GM19238 (cell line): ENCODE measurements around the gene TOP2A.

ENCODE experiments used
- DNase-seq: peaks from one replicate; pipeline ENCODE4 v3.0.0; 2011; ENCODE audit warnings: low spot score; ENCODE audit not compliant: insufficient read length

TOP2A gene

DNA sequence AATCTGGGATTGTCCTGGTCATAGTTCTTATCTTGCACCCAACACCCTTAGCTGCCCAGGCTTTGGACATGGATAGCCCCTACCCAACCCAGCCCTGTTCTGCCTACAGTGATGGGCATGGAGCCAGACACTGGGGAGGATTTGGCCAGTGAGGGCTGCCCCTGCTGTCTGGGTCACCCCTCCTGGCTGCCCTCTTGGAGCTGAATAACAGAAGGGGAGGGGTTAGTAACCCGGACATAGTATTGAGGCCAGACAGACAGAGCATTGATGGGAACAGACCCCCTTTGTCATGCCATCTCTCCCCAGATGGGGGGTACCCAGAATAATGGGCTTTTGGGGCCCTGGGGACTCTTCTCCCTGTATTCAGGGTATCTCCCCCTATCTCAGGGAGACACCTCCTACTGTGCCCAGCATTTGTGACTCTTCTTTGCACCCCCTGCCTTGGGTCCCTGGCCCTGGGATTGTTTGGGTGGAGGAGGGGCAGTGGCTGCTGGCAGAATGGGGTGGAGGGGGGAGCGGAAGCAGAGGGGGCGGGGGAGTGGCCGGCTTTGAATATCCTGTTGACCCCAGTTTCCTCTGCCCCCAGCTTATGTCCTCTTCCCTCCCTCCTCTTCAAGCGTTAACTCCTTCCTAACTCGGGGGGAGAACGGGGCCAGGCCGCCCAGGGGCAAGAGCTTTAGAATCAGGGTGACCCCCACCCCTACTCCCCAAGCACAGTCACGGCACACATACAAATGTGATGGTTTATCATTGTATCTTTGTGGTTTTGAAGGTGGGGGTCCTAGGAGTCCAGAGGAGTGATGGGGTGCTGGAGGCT lies 70.2 kb downstream of the TOP2A start:
- no peak for DNase-seq

DNA sequence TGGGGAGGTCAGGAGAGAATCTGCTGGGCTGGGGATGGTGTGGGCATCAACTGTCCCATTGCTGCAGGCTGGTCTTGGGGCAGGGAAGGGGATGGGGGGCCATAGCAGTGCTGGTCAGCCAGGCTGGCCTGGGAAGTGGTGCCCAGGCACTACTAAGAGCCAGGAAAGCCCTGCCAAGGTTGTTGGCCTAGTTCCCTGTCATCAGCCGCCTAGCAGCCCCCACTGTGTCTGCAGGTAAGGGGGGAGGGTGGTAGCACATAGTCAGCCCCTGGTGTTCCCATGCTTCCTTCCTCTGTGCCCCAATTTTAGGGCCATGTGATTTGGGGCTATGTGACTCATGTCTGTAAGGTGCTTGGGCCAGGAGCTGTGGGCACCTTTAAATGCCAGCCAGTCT lies 70.9 kb downstream of the TOP2A start:
- DNase-seq, result no peak

DNA sequence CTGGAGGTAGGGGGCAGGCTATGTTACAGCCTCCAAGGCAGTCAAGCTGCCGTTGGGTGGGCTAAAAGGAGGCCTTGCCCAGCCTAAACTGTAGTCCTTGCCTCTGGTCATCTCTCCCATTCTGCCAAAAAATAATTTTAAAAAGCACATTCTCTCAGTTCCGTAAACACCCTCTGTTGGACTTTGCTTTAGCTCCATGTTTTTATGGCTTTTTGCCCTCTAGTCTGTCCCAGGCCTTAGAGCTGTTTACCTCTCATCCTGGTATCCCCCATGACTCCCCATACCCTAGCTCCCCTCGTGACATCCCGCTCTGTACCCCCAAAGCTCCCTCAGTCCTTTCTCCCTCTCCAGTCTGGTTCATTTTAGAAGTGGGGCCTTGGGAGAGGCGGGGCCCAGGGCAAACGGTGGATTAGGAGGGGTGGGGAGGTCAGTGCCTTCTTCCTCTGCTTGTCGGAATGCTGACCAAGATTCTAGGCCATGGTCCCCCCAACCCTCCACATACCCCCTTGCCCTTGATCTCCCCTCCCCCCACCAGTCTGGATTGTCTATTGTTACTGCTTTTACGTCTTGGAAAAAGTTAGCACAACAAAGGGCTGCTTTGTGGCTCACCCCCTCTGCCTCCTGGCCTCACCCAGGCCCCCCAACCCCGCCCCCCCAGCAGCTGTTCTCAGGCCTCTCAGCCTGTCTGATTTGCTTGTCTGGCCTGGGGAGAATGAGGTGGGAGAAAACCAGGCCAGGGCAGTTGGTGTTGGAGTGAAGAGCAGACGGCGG lies 71.5 kb downstream of the TOP2A start:
- DNase-seq, result no peak

DNA sequence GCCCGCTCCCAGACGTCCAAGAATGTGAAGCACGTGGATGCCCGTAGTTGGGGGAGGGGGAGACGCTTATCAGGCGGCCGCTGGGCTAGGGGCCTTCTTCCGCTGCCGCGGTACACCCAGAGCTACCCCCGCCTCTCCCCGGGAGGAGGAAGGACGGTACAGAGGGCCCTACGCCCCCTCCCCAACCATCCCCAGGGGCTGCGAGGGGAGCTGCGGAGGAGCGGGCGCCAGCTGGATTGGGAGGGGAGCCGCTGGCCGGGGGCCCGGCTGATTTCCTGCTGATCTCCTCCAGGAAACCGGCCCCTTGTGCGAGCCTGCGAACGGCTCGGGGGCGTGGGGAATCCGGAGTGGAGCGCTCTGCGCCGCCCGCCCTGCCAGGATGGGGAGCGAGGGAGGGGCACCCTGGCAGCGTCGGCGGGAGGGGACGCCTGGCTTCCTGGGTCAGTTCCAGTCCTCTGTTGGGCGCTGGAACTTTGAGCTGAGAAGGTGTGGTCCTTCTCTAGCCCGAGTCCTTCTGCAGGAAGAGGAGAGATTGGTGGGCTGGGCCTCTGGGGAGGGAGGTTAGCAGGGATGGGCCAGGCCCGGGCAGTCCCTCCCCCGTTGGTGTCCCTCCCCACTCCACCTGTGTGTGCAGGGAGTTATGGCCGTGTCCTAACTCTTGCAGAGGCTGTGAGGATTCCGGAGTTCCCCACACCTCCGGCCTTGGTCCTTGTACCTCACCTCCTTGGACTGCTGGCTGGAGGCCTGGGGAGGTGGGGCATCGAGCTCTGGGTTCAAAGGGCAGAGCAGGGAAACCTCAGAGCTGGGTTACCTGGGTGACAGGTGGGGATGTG lies 72.3 kb downstream of the TOP2A start:
- peak; percentile 61 for DNase-seq

DNA sequence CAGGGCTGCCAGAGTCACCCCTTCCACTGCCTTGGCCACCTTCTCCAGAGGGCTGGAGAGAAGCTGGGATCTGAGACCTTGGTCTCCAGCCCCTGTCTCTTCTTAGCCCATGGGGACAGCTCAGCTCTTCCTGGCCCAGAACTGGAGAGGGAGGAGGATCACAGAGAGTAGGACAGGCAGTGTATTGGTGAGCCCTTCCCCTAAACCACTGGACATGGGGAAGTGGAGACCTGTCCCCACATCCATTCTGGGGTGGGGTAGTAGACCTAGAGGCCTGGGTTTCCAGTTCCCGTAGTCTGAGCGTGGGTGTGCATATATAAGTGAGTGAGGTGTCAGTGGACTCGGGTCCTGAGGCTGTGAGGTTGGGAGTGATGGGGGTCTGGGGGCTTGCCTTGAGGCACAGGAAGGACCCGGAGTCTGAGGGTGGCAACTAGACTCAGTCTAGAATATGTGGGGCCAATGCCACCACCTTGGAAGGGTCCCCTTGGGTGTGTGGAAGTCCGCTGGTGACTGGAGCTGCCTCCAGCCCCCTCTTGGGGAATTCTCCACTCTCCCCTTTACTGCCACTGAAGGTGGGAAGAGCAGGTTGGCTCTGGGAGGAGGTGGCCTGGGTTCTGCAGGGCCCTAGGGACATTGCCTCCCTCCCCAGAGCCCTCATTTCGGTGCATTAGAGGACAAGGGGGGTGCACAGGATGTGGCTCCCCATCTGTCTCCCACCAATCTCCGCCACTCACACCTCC lies 73.1 kb downstream of the TOP2A start:
- DNase-seq, result no peak

DNA sequence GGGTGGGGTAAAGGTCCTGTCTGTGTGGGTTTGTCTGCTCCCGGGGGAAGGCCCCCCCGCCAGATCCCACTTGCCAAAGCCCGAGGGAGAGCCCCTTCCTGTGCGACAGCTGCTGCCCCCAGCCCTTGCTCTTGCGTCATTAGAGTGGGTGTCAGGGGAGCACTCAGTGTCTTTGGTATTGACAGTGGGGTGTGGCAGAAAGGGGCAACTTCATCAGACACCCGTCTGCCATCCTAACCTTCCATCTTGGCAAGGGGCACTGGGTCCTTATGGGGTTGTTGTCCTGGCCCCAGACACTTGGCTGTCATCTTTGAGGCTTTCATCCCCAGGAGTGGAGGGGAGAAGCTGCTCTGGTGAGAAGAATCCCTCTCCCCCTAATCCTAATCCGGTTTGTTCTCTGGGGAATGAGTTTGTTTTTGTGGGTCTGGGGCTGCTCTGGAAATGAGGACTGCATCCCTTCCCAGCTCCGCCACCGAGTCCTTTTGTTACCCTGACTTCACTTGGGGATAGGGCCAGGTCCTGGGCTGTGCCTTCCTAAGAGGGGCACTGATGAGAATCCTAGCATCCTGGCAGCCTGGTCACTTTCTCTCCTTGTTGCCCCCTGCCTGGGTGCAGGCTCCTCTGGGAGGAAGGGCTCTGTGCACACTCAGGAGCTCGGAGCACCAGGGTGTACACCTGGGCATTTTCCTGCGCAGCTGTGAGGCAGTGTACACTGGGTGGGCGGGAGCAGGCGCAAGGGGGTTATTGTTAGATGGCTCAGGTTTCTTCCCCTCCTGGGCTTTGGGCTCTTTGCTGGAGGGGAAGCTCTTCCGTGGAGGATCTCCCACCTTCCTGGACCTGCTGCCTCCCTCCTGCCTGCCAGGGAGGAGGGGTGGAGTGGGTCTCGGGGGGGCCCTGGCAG lies 74.2 kb downstream of the TOP2A start:
- DNase-seq, result no peak

DNA sequence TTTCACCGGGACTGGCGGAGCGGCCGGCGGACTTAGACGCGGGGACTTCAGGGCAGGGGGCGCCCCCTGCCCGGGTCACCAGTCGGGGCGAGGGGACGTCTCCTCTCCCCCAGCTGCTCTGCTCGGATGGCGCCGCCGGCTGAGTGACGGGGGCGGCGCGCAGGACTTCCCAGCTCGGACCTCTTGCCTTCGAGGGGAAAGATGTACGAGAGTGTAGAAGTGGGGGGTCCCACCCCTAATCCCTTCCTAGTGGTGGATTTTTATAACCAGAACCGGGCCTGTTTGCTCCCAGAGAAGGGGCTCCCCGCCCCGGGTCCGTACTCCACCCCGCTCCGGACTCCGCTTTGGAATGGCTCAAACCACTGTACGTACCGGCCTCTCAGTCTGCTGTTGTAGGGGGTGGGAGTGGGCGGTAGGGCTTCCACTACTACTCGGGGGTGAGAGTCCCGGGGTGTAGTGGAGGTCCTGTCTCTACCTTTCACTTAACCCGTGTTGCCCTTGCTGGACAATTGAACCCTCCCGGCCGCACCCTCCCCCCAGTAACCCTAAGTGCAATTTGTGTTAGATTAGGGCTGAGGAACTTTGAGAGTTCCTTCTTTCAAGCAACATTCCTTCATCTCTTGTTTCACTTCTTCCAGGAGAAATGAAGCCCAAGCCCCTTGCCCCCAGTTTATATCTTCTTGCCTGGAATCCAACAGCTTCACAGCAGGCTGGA lies 75.0 kb downstream of the TOP2A start:
- no peak for DNase-seq

DNA sequence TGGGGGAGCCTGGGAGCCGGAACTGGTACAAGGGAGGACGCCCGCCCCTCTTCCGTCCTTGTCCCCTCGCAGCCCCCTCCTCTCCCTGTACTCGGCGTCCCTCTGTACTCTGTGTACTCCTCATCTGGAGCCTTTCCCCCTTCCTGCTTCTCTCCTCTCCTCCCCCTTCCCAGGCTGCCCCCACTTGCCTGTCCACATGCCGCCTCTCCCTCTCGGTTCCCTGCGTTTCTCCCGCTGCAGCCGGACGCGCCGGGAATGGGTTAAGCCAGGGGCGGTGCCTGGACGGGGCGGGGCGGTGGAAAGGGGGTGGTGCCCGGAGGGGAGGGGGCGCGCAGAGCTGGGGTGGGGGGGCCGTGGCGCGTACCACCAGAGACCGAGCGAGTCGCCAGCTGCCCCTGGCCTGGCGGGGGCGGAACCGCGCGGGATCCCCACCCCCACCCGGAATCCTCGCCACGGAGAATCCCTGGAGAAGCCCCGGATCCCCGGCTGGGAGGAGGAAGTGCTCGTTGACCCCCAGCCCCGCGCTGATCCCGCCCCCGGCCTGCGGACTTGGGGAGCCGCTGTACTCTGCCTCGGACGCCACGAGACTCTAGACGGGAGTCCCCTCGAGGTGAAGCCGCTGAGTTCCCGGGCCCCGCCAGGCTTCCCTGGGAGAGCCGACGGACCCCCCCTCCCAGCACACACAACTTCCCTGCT lies 75.7 kb downstream of the TOP2A start:
- DNase-seq, result no peak

DNA sequence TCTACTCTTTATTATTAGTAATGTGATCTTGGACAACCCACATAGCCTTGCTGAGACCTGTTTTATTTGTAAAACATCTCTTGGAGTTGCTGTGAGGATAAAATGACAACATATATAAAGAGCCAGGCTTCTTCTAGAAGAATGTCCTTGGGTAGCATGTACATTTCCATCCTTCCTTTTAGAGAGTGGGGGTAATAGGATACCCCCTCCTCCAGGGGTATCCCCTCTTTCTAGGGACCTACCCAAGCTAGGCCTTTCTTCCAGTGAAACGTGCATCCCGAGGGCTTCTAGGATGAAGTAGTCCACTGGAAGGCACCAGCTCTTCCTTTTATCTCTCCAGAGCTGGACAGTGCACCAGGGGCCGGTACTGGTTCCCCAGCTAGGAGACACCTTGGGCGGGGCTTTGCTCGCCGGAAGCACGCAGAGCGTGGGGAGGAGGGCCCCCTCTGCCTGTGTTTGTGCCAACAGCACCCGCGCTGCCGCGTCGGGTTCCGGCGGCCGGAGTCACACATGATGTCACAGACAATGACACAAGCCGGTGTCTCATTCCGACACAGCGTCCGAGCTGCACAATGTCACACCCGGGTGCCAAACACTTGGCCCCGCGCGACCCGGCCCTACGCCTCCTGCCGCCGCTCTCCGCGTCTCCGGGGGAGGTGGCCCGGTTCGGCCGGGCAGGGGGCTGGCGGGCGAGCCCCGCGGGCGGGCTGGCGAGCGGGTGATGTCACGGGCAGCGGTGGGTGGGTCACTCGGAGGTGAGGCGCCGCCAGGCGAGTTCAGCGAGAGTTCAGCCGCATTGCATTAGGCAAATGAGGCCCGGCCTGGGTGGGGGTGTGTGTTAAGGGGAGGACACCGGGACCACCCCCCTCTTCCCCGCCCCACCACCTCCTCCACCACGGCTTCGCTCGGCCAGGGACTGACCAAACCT lies 76.6 kb downstream of the TOP2A start:
- DNase-seq, result peak; percentile 81

DNA sequence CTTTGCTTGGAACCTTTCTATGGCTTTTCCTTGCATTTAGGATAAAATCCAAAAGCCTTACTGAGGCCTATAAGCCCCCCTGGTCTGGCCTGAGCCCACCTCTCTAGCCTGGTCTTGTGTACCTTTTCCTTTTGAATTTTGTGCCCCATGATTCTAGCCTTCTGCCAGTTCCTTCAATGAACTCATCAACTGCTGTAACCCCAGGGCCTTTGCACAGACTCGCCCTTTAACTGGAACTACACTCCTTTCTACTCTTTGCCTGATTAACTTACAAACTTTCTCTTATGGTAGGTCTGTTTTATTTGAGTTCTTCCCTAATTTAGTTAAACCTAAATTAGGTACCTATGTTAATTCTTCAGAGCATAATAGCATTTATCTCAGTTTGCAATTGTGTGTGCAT lies 77.4 kb downstream of the TOP2A start:
- no peak for DNase-seq

DNA sequence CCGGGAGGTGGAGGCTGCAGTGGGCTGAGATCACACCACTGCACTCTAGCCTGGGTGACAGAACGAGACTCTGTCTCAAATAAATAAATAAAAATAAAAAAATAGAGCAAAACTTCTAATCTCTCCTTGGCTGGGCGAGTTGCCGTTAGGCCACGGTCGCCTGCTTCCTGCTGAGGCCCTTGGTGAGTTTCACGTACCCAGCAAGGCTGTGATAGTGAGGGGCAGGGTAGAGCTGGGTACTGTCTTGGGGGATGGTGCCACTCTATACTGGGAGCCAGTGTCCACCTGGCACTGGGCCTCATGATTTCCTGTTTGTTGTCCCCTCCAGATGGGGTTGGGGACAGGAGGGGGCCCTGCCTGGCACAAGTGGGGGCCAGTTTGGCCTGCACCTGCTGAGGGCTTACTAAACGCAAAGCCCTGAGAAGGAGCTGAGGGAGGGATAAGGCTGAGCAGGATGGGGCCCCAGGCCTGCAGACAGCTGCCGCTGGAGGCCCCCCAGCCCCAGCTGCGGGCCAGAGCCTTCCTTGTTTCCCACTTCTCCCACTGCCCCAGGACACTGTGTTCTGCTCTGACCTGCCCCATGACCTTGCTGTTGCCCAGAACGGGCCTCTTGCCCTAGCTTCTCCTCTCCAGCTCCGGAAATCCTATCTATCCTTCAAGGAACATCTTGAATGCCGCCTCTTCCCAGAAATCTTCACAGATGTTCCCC lies 78.6 kb downstream of the TOP2A start:
- DNase-seq, result no peak
